ENCODE data around the gene S100A2.

DNA sequence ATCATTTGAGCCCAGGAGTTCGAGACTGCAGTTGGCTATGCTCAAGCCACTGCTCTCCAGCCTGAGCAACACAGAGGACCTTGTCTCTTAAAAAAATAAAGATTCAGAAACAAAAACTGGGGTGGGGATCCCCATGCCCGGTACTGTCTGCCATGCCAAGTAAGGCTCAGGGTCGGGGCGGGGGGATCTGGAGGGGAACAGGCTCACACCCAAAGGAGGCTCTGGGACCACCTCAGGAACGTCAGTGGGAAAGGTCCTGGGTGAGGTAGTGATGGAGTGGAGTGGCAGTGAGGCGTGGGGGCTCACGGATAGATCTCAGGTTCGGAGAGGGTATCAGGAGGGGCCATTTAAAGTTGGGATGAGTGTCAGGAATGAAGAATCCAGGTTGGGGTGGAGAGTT is 19.3 kb downstream of the S100A2 start:
- TF ChIP-seq POLR2AphosphoS5 (IDR thresholded peaks at IDR 0.05) (no peak), EP300 (IDR thresholded peaks at IDR 0.05) (no peak), POLR2A (IDR thresholded peaks at IDR 0.05) (no peak)
- TF ChIP-seq, protein P1, sequence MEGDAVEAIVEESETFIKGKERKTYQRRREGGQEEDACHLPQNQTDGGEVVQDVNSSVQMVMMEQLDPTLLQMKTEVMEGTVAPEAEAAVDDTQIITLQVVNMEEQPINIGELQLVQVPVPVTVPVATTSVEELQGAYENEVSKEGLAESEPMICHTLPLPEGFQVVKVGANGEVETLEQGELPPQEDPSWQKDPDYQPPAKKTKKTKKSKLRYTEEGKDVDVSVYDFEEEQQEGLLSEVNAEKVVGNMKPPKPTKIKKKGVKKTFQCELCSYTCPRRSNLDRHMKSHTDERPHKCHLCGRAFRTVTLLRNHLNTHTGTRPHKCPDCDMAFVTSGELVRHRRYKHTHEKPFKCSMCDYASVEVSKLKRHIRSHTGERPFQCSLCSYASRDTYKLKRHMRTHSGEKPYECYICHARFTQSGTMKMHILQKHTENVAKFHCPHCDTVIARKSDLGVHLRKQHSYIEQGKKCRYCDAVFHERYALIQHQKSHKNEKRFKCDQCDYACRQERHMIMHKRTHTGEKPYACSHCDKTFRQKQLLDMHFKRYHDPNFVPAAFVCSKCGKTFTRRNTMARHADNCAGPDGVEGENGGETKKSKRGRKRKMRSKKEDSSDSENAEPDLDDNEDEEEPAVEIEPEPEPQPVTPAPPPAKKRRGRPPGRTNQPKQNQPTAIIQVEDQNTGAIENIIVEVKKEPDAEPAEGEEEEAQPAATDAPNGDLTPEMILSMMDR (IDR thresholded peaks at IDR 0.05): no peak
